IMR-90 (cell line): ENCODE data around the gene SLIT1. TPM values are rescaled to one million over a fixed set of nuclear protein-coding genes. Genes with fewer than 3 reads are reported as not detected.

ENCODE experiments used
- ATAC-seq: fragments of 200-7000 bp; cut with Tn5 transposase; 2 replicates; pipeline ENCODE4 v1.9.1; 2020; ENCODE audit warnings: low read depth, mild to moderate bottlenecking, moderate library complexity
- BruUV-seq: library from RNA; stranded (reverse); fragments of 400-500 nt; replicated peaks from 2 replicates; lab custom pipeline; 2021; lab: Mats Ljungman, UMichigan
- CTCF ChIA-PET: fragments of 300-600 bp; formaldehyde crosslinking; extraction: SDS; loops from one replicate; lab custom pipeline; 2021; ENCODE audit warnings: antibody characterized with exemption; lab: Yijun Ruan, JAX
- POLR2A ChIA-PET: fragments of 300-600 bp; sonication (Branson Sonifier 250); formaldehyde crosslinking; loops from one replicate; lab custom pipeline; 2022; ENCODE audit warnings: antibody characterized with exemption; ENCODE audit not compliant: unreplicated experiment; lab: Charles Lee
- DNase-seq: peaks from one replicate; pipeline ENCODE4 v3.0.0; 2013
- H2AFZ ChIP-seq: replicated peaks from 2 replicates; pipeline ENCODE3; 2013; ENCODE audit warnings: low read length, mild to moderate bottlenecking; ENCODE audit not compliant: poor library complexity
- H2AK5ac ChIP-seq: 2 replicates; pipeline ENCODE4 v1.6.1; 2013; ENCODE audit warnings: low read depth, low read length, inconsistent platforms
- H2AK9ac ChIP-seq: replicated peaks from 2 replicates; pipeline ENCODE3; 2013; ENCODE audit warnings: mild to moderate bottlenecking, low read depth, low read length, moderate library complexity; ENCODE audit not compliant: poor library complexity
- H2BK120ac ChIP-seq: 2 replicates; pipeline ENCODE4 v1.6.1; 2013; ENCODE audit warnings: low read depth, low read length, inconsistent platforms
- H2BK15ac ChIP-seq: 3 replicates; pipeline ENCODE4 v1.6.1; 2013; ENCODE audit warnings: low read depth, low read length, inconsistent platforms
- H2BK20ac ChIP-seq: 2 replicates; pipeline ENCODE4 v1.6.1; 2013; ENCODE audit warnings: low read depth, mild to moderate bottlenecking, inconsistent platforms, low read length, moderate library complexity
- H2BK5ac ChIP-seq: 2 replicates; pipeline ENCODE4 v1.6.1; 2013; ENCODE audit warnings: mild to moderate bottlenecking, low read depth, low read length, inconsistent platforms; ENCODE audit not compliant: poor library complexity, severe bottlenecking
- H3K14ac ChIP-seq: replicated peaks from 2 replicates; pipeline ENCODE4 v1.6.1; 2013; ENCODE audit warnings: low read depth, low read length, inconsistent platforms
- H3K18ac ChIP-seq: 2 replicates; pipeline ENCODE4 v1.6.1; 2013; ENCODE audit warnings: low read depth, low read length, control low read depth
- H3K23ac ChIP-seq: 2 replicates; pipeline ENCODE4 v1.6.1; 2013; ENCODE audit warnings: low read depth, low read length, inconsistent platforms
- H3K27ac ChIP-seq: 2 replicates; pipeline ENCODE4 v1.5.1; 2013; ENCODE audit warnings: mild to moderate bottlenecking, control low read depth, low read length; ENCODE audit not compliant: insufficient read depth
- H3K27me3 ChIP-seq: 2 replicates; pipeline ENCODE4 v1.6.1; 2013; ENCODE audit warnings: low read length; ENCODE audit not compliant: control insufficient read depth, insufficient read depth
- H3K36me3 ChIP-seq: 2 replicates; pipeline ENCODE4 v1.6.1; 2013; ENCODE audit warnings: low read length, mixed read lengths; ENCODE audit not compliant: control insufficient read depth, insufficient read depth
- H3K4ac ChIP-seq: 2 replicates; pipeline ENCODE4 v1.6.1; 2013; ENCODE audit warnings: low read depth, low read length, inconsistent platforms
- H3K4me1 ChIP-seq: 2 replicates; pipeline ENCODE4 v1.6.1; 2013; ENCODE audit warnings: low read length, mixed read lengths; ENCODE audit not compliant: control insufficient read depth, insufficient read depth
- H3K4me2 ChIP-seq: 2 replicates; pipeline ENCODE4 v1.6.1; 2013; ENCODE audit warnings: low read depth, mild to moderate bottlenecking, control low read depth, low read length, moderate library complexity
- H3K4me3 ChIP-seq: 2 replicates; pipeline ENCODE4 v1.5.1; 2013; ENCODE audit warnings: low read depth, mild to moderate bottlenecking, control low read depth, low read length, moderate library complexity; ENCODE audit not compliant: insufficient read depth
- H3K56ac ChIP-seq: 2 replicates; pipeline ENCODE4 v1.6.1; 2013; ENCODE audit warnings: low read length, inconsistent platforms; ENCODE audit not compliant: insufficient read depth; ENCODE audit errors: extremely low read depth
- H3K79me1 ChIP-seq, 2 experiments: 2 replicates each; pipeline ENCODE4 v1.6.1; 2013; ENCODE audit warnings: low read length in 2 of 2, inconsistent platforms in 1 of 2, low read depth in 1 of 2
- H3K9ac ChIP-seq: 2 replicates; pipeline ENCODE4 v1.6.1; 2013; ENCODE audit warnings: low read depth, low read length, control low read depth
- H3K9me1 ChIP-seq: 2 replicates; pipeline ENCODE4 v1.6.1; 2013; ENCODE audit warnings: low read length, inconsistent platforms; ENCODE audit not compliant: insufficient read depth
- H3K9me3 ChIP-seq: 2 replicates; pipeline ENCODE4 v1.6.1; 2013; ENCODE audit warnings: low read length; ENCODE audit not compliant: control insufficient read depth, insufficient read depth
- H4K20me1 ChIP-seq: 2 replicates; pipeline ENCODE4 v1.6.1; 2013; ENCODE audit warnings: low read length, inconsistent platforms; ENCODE audit not compliant: insufficient read depth
- H4K5ac ChIP-seq: 2 replicates; pipeline ENCODE4 v1.6.1; 2013; ENCODE audit warnings: mild to moderate bottlenecking, low read depth, low read length, control low read depth
- H4K8ac ChIP-seq, 2 experiments: 2 replicates each; pipeline ENCODE4 v1.6.1; 2013; ENCODE audit warnings: low read depth in 2 of 2, low read length in 2 of 2, control low read depth in 1 of 2, inconsistent platforms in 1 of 2
- H4K91ac ChIP-seq: 2 replicates; pipeline ENCODE4 v1.6.1; 2013; ENCODE audit warnings: low read depth, low read length, inconsistent platforms; ENCODE audit not compliant: insufficient read depth
- CEBPB ChIP-seq: IDR thresholded peaks from 2 replicates; pipeline ENCODE4 v1.6.1; 2012; ENCODE audit warnings: low read depth, low read length, improper control_type of control experiment
- CHD1 ChIP-seq: IDR thresholded peaks from 2 replicates; pipeline ENCODE4 v1.6.1; 2012; ENCODE audit warnings: low read depth, low read length, improper control_type of control experiment
- CTCF ChIP-seq: conservative IDR thresholded peaks from 2 replicates; pipeline ENCODE4 v1.5.1; 2012; ENCODE audit warnings: mild to moderate bottlenecking, low read depth, low read length, improper control_type of control experiment
- FOS ChIP-seq: fragments of 150-350 bp; IDR thresholded peaks from 2 replicates; pipeline ENCODE4 v1.6.1; 2016; ENCODE audit warnings: low read depth, low read length
- MAZ ChIP-seq: IDR thresholded peaks from 2 replicates; pipeline ENCODE4 v1.6.1; 2012; ENCODE audit warnings: low read depth, mild to moderate bottlenecking, low read length, improper control_type of control experiment, moderate library complexity, borderline replicate concordance
- MXI1 ChIP-seq: IDR thresholded peaks from 2 replicates; pipeline ENCODE4 v1.6.1; 2012; ENCODE audit warnings: low read depth, mild to moderate bottlenecking, low read length, moderate library complexity, borderline replicate concordance
- NFE2L2 ChIP-seq: fragments of 150-350 bp; IDR thresholded peaks from 2 replicates; pipeline ENCODE4 v1.6.1; 2016; ENCODE audit warnings: low read depth, mild to moderate bottlenecking, low read length
- POLR2A ChIP-seq: IDR thresholded peaks from 2 replicates; pipeline ENCODE4 v1.6.1; 2012; ENCODE audit warnings: mild to moderate bottlenecking, low read depth, low read length
- RAD21 ChIP-seq: IDR thresholded peaks from 2 replicates; pipeline ENCODE4 v1.6.1; 2012; ENCODE audit warnings: low read length, improper control_type of control experiment
- RCOR1 ChIP-seq: IDR thresholded peaks from 2 replicates; pipeline ENCODE4 v1.6.1; 2012; ENCODE audit warnings: mild to moderate bottlenecking, low read length, improper control_type of control experiment; ENCODE audit not compliant: insufficient replicate concordance
- SMC3 ChIP-seq: fragments of 150-350 bp; IDR thresholded peaks from 2 replicates; pipeline ENCODE4 v1.6.1; 2016; ENCODE audit warnings: low read depth, mild to moderate bottlenecking, antibody characterized with exemption, low read length, moderate library complexity
- USF2 ChIP-seq: fragments of 150-350 bp; IDR thresholded peaks from 2 replicates; pipeline ENCODE4 v1.6.1; 2017; ENCODE audit warnings: mild to moderate bottlenecking, antibody characterized with exemption, low read length, low read depth
- WGBS, 2 experiments: methylation state at CpG; one replicate each; pipeline versions ENCODE4 v1.1.5 to v1.1.7; 2013; ENCODE audit warnings: missing lambda C conversion rate in 2 of 2; ENCODE audit not compliant: insufficient read length in 1 of 2; ENCODE audit errors: extremely low coverage in 2 of 2; 5-methylcytosine and 5-hydroxymethylcytosine counted together
- dilution Hi-C: fragments of 300-500 bp; cut with HindIII; formaldehyde crosslinking; loops from one replicate; pipeline ENCODE4 v1.14.3; 2018; ENCODE audit warnings: low sequenced_read_pairs; ENCODE audit not compliant: unreplicated experiment
- in situ Hi-C: fragments of 300-500 bp; cut with MboI; formaldehyde crosslinking; loops from 3 replicates; pipeline ENCODE4 v1.14.3; 2019; ENCODE audit warnings: low sequenced_read_pairs, inconsistent platforms, mixed read lengths
- intact Hi-C: fragments of 100-400 bp; cut with micrococcal nuclease; formaldehyde crosslinking; loops from 2 replicates; pipeline ENCODE4 v1.10.0; 2022
- polyA plus RNA-seq, 3 experiments: library from polyadenylated mRNA; depleted of rRNA; stranded (reverse); fragments of >200 nt; gene quantifications; 2 replicates each; pipeline ENCODE4 v1.2.3, GENCODE V29; 2012; ENCODE audit warnings: low replicate concordance in 1 of 3
- total RNA-seq: library from RNA; depleted of rRNA; stranded (reverse); fragments of >200 nt; gene quantifications from 2 replicates; pipeline ENCODE4 v1.2.3, GENCODE V29; 2012

SLIT1 gene
- total and polyA plus RNA-seq, 2 of the 4 experiments (the other 2 are of a cell fraction), result under 0.01 TPM

- CTCF ChIA-PET, result no interaction called here
- in situ Hi-C loops, result no loop called here
- POLR2A ChIA-PET, result no interaction called here
Measured at GRCh38 chr10:97106207-97106606, 79.6 kb downstream of the SLIT1 start.

More at GRCh38 chr10:97106207-97106606, 79.6 kb downstream of the SLIT1 start:
- no peaks in the 10 kb centered on the region for H3K4me1 ChIP-seq
- no peaks in the 10 kb centered on the region for H4K20me1 ChIP-seq
- no peak overlapping the region for H3K27ac ChIP-seq
- no peak overlapping the region for H2BK5ac ChIP-seq
- intact Hi-C loops (no loop called here), dilution Hi-C loops (no loop called here)
- H4K91ac ChIP-seq, result no peak overlapping the region
- H2BK15ac ChIP-seq, result no peak overlapping the region
- ATAC-seq, result no peak
- no peak overlapping the region for H3K4ac ChIP-seq
- no peak overlapping the region for H2AK5ac ChIP-seq
- H3K18ac ChIP-seq, result no peak overlapping the region
- no peak overlapping the region for H2BK120ac ChIP-seq
- H2BK20ac ChIP-seq, result no peak overlapping the region
- DNase-seq, result no peak
- H3K4me2 ChIP-seq, result no peak overlapping the region
- H3K9me1 ChIP-seq, result no peaks in the 10 kb centered on the region
- H3K36me3 ChIP-seq, result no peaks in the 10 kb centered on the region
- no peaks in the 10 kb centered on the region for H3K9me3 ChIP-seq
- no peak overlapping the region for H3K23ac ChIP-seq
- 38% methylated on average over 5 of the region's 6 CpGs; no CpG with 5 or more reads in 1 of the 2 experiments for WGBS, 2 experiments
- H3K14ac ChIP-seq, result no peak overlapping the region
- no peak overlapping the region for H4K5ac ChIP-seq
- no peak overlapping the region for H2AK9ac ChIP-seq
- no peak overlapping the region for H3K9ac ChIP-seq
- H3K27me3 ChIP-seq, result peaks cover 50% of the 10 kb centered on the region
- TF ChIP-seq CEBPB (no peak), MAZ (no peak), USF2 (no peak), RAD21 (no peak), SMC3 (no peak), FOS (no peak), POLR2A (no peak), RCOR1 (no peak), MXI1 (no peak), CHD1 (no peak), NFE2L2 (no peak), CTCF (no peak)
- BruUV-seq, result no TSS peak
- no peak overlapping the region for H4K8ac ChIP-seq
- no peak overlapping the region for H3K56ac ChIP-seq
- no peak overlapping the region for H2AFZ ChIP-seq
- H3K4me3 ChIP-seq, result no peak overlapping the region
- no peaks in the 10 kb centered on the region for H3K79me1 ChIP-seq
